Limb (tissue), 2 donors: ENCODE data around the gene UBE2D3.

ENCODE experiments used
- DNase-seq, 2 donors: peaks; one replicate each; pipeline ENCODE4 v3.0.0-alpha.2; 2016; ENCODE audit errors: extremely low spot score in 2 of 2

UBE2D3 gene

GRCh38 chr4:102792361-102792936, 34.9 kb downstream of the UBE2D3 start:
- DNase-seq = no peak

- no peak for DNase-seq
Observed at GRCh38 chr4:102791318-102791835, 36.0 kb downstream of the UBE2D3 start.

- DNase-seq = no peak
Observed at GRCh38 chr4:102789317-102789717, 38.0 kb downstream of the UBE2D3 start.

- no peak for DNase-seq
Observed at GRCh38 chr4:102787944-102788343, 39.4 kb downstream of the UBE2D3 start.

GRCh38 chr4:102787096-102787881, 40.1 kb downstream of the UBE2D3 start:
- no peak for DNase-seq

- no peak for DNase-seq
Observed at GRCh38 chr4:102786279-102786678, 41.1 kb downstream of the UBE2D3 start.

- DNase-seq = no peak
Observed at GRCh38 chr4:102783006-102783405, 44.3 kb downstream of the UBE2D3 start.

- no peak for DNase-seq
Observed at GRCh38 chr4:102781570-102781969, 45.8 kb downstream of the UBE2D3 start.

GRCh38 chr4:102780476-102781144, 46.7 kb downstream of the UBE2D3 start:
- no peak for DNase-seq

GRCh38 chr4:102779204-102779603, 48.1 kb downstream of the UBE2D3 start:
- no peak for DNase-seq

GRCh38 chr4:102778720-102779119, 48.6 kb downstream of the UBE2D3 start:
- no peak for DNase-seq

- no peak for DNase-seq
Observed at GRCh38 chr4:102775805-102776204, 51.5 kb downstream of the UBE2D3 start.

GRCh38 chr4:102774254-102774653, 53.1 kb downstream of the UBE2D3 start:
- DNase-seq = no peak

GRCh38 chr4:102772738-102773340, 54.5 kb downstream of the UBE2D3 start:
- DNase-seq = no peak

- DNase-seq = no peak
Observed at GRCh38 chr4:102764901-102765300, 62.5 kb downstream of the UBE2D3 start.

- no peak for DNase-seq
Observed at GRCh38 chr4:102761906-102762305, 65.4 kb downstream of the UBE2D3 start.

GRCh38 chr4:102761296-102761701, 66.1 kb downstream of the UBE2D3 start:
- DNase-seq = no peak

GRCh38 chr4:102760645-102761295, 66.6 kb downstream of the UBE2D3 start, which contains the start of gene MANBA:
Gene MANBA, minus strand, starts transcription at chr4:102760968. Its CDS starts 74 bp downstream, at chr4:102760894.
- DNase-seq = peak; percentile 73 to 86

GRCh38 chr4:102759831-102760644, 67.3 kb downstream of the UBE2D3 start:
- peak; percentile 16 to 42 for DNase-seq
